AG04450 (cell line): Measurements from ENCODE around the gene ANP32A. TPM values are rescaled to one million over a fixed set of nuclear protein-coding genes. Genes with fewer than 3 reads are reported as not detected.
A peak's percentile ranks its signal among the peaks of the same experiment; 100 is the strongest.

Experiments used
- CTCF ChIA-PET: fragments of 300-600, 350-600 bp; formaldehyde crosslinking; extraction: SDS; loops from one replicate; lab custom pipeline; 2022; ENCODE audit warnings: antibody characterized with exemption, inconsistent platforms; lab: Charles Lee
- POLR2A ChIA-PET: fragments of 350-600 bp; formaldehyde crosslinking; extraction: SDS; loops from one replicate; lab custom pipeline; 2021; ENCODE audit warnings: antibody characterized with exemption, inconsistent platforms; lab: Yijun Ruan, JAX
- DNase-seq: peaks from one replicate; pipeline ENCODE4 v3.0.0-alpha.2; 2011; ENCODE audit warnings: low read depth, low spot score
- H3K27ac ChIP-seq: one replicate; pipeline ENCODE4 v1.5.1; 2012; ENCODE audit warnings: low read depth, low read length, control low read depth
- H3K27me3 ChIP-seq: one replicate; pipeline ENCODE4 v1.6.0; 2012; ENCODE audit warnings: low read length; ENCODE audit not compliant: control insufficient read depth, insufficient read depth
- H3K4me3 ChIP-seq: 2 replicates; pipeline ENCODE4 v1.5.1; 2011; ENCODE audit warnings: mild to moderate bottlenecking, low read depth, low read length, control low read depth
- H3K9me3 ChIP-seq: 2 replicates; pipeline ENCODE4 v1.5.1; 2012; ENCODE audit warnings: low read length; ENCODE audit not compliant: control insufficient read depth, insufficient read depth
- polyA plus RNA-seq: library from polyadenylated mRNA; depleted of rRNA; stranded (reverse); fragments of >200 nt; gene quantifications from 2 replicates; pipeline ENCODE4 v1.2.3, GENCODE V29; 2011
- TF ChIP-seq, protein P1 (sequence below): IDR thresholded peaks from 2 replicates; pipeline ENCODE4 v1.5.1; 2011; ENCODE audit warnings: low read depth, low read length, control low read depth, inconsistent platforms

Gene ANP32A
- polyA plus RNA-seq, 1 experiment = 69.4 TPM

DNA sequence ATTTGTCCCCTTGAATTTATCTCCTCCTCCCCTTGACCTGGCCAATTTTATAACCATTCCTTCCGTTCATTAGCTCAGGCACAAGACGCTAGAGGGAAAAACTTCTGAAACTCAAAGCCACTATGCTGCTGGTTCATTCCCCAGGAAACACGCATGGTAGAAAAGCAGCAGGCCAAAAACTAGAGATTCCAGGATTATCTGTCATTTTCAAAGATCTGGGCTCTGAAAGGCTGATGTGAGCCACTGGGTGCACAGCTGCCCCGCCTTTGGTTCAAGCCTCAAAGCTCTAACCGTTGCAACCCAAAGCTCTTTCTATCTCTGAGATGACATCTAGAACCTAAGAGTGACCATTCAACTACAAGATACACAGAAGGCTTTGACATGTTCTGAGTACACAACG lies 6.1 kb downstream of the ANP32A start:
- H3K4me3 ChIP-seq = no peak overlapping the region
- POLR2A ChIA-PET = interaction anchor here (0.8 kb wide), 1 partner anchor 11 kb away, joined by 3 read pairs; no protein-coding TSS in a partner anchor

DNA sequence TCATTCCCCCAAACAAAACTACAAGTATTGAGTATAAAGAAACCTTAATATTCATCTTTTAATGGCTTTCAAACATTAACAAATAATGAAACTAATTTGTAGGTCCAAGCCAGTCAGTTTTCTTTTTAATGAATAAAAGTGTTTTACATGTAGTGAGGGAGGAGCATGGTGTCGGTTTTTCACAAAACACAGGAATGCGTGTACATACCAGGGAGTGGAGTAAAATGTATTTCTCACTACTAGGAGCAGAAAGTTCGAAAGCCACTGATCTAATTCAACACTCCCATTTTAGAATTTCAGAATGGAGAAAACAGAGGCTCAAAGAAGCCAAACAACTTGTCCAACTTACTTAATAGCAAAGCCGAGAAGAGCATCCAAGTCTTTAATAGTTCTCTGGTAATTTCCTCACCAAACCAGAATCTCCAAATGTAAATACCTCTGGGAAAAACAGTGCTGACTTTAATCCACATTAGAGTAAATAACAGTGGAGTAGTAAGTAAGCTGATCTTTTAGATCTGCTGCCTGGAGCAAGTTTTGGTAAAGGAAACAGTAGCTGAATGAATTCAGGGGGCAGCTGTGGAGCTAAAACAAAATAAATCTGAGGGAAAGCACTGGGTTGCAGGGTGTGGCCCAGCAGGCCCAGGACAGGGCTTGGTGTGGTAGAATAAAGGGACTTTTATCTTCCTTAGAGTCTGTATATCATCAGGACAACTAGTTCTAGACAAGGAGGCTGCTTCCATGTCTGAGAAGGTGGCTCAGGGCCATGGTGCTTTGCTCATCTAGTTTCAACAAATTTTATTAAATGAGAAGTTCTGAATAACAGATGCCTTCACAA lies 7.9 kb downstream of the ANP32A start:
- Histone ChIP-seq H3K27ac (peak overlapping the region; percentile 61), H3K9me3 (no peaks in the 10 kb centered on the region; the same call in 1 of the 2 replicates), H3K27me3 (no peaks in the 10 kb centered on the region), H3K4me3 (no peak overlapping the region)
- POLR2A ChIA-PET = no interaction called here
- TF ChIP-seq, protein P1, sequence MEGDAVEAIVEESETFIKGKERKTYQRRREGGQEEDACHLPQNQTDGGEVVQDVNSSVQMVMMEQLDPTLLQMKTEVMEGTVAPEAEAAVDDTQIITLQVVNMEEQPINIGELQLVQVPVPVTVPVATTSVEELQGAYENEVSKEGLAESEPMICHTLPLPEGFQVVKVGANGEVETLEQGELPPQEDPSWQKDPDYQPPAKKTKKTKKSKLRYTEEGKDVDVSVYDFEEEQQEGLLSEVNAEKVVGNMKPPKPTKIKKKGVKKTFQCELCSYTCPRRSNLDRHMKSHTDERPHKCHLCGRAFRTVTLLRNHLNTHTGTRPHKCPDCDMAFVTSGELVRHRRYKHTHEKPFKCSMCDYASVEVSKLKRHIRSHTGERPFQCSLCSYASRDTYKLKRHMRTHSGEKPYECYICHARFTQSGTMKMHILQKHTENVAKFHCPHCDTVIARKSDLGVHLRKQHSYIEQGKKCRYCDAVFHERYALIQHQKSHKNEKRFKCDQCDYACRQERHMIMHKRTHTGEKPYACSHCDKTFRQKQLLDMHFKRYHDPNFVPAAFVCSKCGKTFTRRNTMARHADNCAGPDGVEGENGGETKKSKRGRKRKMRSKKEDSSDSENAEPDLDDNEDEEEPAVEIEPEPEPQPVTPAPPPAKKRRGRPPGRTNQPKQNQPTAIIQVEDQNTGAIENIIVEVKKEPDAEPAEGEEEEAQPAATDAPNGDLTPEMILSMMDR = no peak
- CTCF ChIA-PET = interaction anchor here (0.7 to 1.4 kb wide), 2 partner anchors 40 to 139 kb away, joined by 4 to 7 read pairs; no protein-coding TSS in a partner anchor
- no peak for DNase-seq

More for the DNA sequence above, 6.1 kb downstream of the ANP32A start:
- Histone ChIP-seq H3K27ac (no peak overlapping the region), H3K9me3 (peaks cover 8% of the 10 kb centered on the region; the same call in 1 of the 2 replicates), H3K27me3 (no peaks in the 10 kb centered on the region)
- TF ChIP-seq, protein P1 = no peak
- CTCF ChIA-PET = no interaction called here
- no peak for DNase-seq

DNA sequence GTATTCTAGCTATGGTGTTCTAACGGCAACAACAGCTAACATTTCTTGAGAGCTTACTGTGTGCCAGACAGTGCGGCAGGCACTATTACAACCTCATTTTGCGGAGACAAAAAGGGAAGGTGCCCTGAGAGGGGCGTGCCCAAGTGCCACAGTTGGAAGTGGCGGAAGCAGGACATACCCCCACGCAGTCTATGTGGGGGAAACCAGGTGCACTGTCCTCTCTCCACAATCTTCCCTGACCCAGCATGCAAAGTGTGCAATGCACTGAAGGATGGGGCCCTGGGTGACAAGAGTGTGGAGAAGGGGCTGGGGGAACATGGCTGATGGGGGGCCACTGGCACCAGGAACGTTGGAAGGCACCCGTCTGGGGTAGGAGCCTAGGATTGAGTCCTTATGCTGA lies 8.6 kb downstream of the ANP32A start:
- no peak overlapping the region for H3K4me3 ChIP-seq
- H3K9me3 ChIP-seq = no peaks in the 10 kb centered on the region; the same call in 1 of the 2 replicates
- no peak for DNase-seq
- ChIA-PET POLR2A (no interaction called here), CTCF (no interaction called here)
- TF ChIP-seq, protein P1 = no peak
- H3K27me3 ChIP-seq = no peaks in the 10 kb centered on the region
- no peak overlapping the region for H3K27ac ChIP-seq

DNA sequence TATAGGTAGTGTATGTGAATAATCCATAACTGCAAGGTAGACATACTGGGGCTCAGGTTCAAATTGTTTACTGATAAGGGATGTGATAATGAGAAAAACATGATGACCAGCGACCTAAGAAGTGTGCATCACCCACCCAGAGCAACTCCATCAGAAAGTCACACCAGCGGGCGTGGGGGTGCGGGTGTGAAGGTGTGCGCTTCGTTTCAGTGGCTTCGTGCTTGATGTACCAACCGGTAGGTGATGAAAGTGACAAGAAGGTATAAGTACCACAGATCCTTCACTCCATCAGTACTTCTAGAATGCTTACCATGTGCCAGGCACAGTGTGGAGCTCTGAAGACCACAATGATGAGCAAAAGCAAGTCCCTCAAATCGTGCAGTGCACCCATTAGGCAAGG lies 11.2 kb downstream of the ANP32A start:
- no peak overlapping the region for H3K4me3 ChIP-seq
- ChIA-PET POLR2A (no interaction called here), CTCF (no interaction called here)
- H3K27me3 ChIP-seq = no peaks in the 10 kb centered on the region
- no peaks in the 10 kb centered on the region; the same call in 1 of the 2 replicates for H3K9me3 ChIP-seq
- no peak for DNase-seq
- TF ChIP-seq, protein P1 = no peak
- H3K27ac ChIP-seq = no peak overlapping the region

DNA sequence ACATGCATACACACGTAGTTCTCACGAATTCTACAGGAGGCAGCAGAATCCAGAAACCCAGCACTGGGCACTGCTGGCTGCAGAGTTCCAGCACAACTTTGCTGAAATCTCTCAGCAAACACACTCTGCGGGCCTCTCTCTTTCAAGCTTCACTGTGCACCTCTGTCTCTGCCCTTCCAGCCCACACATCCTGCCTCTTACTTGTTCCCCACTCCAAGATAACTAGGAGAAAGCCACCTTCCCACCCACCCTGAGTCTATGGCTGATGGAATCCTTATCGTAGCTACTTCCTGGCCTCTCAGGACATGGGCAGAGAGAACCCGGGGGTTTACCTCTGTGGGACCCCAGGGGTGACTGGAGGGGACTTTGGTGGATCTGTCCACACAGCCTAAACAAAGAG lies 11.9 kb downstream of the ANP32A start:
- Histone ChIP-seq H3K27ac (no peak overlapping the region), H3K27me3 (no peaks in the 10 kb centered on the region), H3K9me3 (no peaks in the 10 kb centered on the region; the same call in 1 of the 2 replicates), H3K4me3 (no peak overlapping the region)
- ChIA-PET CTCF (no interaction called here), POLR2A (no interaction called here)
- TF ChIP-seq, protein P1 = no peak
- DNase-seq = no peak
